GM23338 (cell line): ENCODE results near the gene GRIK2.

ENCODE experiments used
- CREB1 ChIP-seq: fragments of 250-450 bp; sonication (Bioruptor Pico); IDR thresholded peaks from 2 replicates; pipeline ENCODE4 v1.5.0; 2020; ENCODE audit warnings: low read depth, mild to moderate bottlenecking, moderate library complexity
- EZH2 ChIP-seq: fragments of 200-600 bp; sonication (generic); IDR thresholded peaks from one replicate; pipeline ENCODE4 v1.8.0; 2017; ENCODE audit warnings: antibody characterized with exemption, mild to moderate bottlenecking, low read depth; ENCODE audit not compliant: unreplicated experiment
- EZH2phosphoT487 ChIP-seq: fragments of 200-600 bp; sonication (generic); IDR thresholded peaks from one replicate; pipeline ENCODE4 v1.8.1; 2018; ENCODE audit warnings: antibody characterized with exemption; ENCODE audit not compliant: unreplicated experiment
- JUNB ChIP-seq: IDR thresholded peaks from one replicate; pipeline ENCODE4 v1.6.1; 2016; ENCODE audit warnings: antibody characterized with exemption; ENCODE audit not compliant: unreplicated experiment
- NANOG ChIP-seq: IDR thresholded peaks from 2 replicates; pipeline ENCODE4 v1.6.1; 2016; ENCODE audit warnings: antibody characterized with exemption, borderline replicate concordance
- POLR2AphosphoS5 ChIP-seq: IDR thresholded peaks from 2 replicates; pipeline ENCODE4 v1.6.1; 2016; ENCODE audit warnings: antibody characterized with exemption, low read depth
- STAT1 ChIP-seq: IDR thresholded peaks from one replicate; pipeline ENCODE4 v1.6.1; 2016; ENCODE audit warnings: antibody characterized with exemption; ENCODE audit not compliant: unreplicated experiment
- ZNF114 ChIP-seq: fragments of 250-450 bp; sonication (Bioruptor Pico); IDR thresholded peaks from 2 replicates; pipeline ENCODE4 v1.5.0; 2020; ENCODE audit warnings: mild to moderate bottlenecking, moderate library complexity
- TF ChIP-seq, protein P1 (sequence below), 2 experiments: fragments of 200-600 bp in 1 of 2; sonication (generic) in 1 of 2; conservative IDR thresholded peaks; 2 replicates each; pipeline versions ENCODE4 v1.5.1 to v1.6.1; 2016 to 2017; ENCODE audit warnings: antibody characterized with exemption in 2 of 2, low read depth in 2 of 2, mild to moderate bottlenecking in 2 of 2, moderate library complexity in 1 of 2
- TF ChIP-seq, protein P2 (sequence below): IDR thresholded peaks from one replicate; pipeline ENCODE4 v1.6.1; 2018; ENCODE audit warnings: antibody characterized with exemption; ENCODE audit not compliant: unreplicated experiment
- TF ChIP-seq, protein P3 (sequence below): IDR thresholded peaks from 2 replicates; pipeline ENCODE4 v1.6.1; 2016; ENCODE audit warnings: antibody characterized with exemption

DNA sequence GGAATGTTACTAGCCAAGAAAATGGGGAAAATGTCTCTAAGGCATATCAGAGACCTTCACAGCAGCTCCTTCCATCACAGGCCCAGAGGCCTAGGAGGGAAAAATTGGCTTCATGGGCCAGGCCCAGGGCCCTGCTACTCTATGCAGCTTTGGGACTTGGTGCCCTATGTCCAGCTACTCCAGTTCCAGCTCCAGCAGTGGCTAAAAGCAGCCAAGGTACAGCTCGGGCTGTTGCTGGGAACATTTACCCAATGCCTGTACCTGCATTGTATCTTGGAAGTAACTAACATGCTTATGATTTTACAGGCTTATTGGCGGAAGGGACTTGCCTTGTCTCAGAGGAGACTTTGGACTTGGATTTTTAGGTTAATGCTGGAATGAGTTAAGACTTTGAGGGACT lies 390.6 kb downstream of the GRIK2 start:
- TF ChIP-seq, protein P1, sequence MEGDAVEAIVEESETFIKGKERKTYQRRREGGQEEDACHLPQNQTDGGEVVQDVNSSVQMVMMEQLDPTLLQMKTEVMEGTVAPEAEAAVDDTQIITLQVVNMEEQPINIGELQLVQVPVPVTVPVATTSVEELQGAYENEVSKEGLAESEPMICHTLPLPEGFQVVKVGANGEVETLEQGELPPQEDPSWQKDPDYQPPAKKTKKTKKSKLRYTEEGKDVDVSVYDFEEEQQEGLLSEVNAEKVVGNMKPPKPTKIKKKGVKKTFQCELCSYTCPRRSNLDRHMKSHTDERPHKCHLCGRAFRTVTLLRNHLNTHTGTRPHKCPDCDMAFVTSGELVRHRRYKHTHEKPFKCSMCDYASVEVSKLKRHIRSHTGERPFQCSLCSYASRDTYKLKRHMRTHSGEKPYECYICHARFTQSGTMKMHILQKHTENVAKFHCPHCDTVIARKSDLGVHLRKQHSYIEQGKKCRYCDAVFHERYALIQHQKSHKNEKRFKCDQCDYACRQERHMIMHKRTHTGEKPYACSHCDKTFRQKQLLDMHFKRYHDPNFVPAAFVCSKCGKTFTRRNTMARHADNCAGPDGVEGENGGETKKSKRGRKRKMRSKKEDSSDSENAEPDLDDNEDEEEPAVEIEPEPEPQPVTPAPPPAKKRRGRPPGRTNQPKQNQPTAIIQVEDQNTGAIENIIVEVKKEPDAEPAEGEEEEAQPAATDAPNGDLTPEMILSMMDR (conservative IDR thresholded peaks at IDR 0.05; ENCODE audit: low read depth in 2 of 2), result no peak
- TF ChIP-seq, protein P2, sequence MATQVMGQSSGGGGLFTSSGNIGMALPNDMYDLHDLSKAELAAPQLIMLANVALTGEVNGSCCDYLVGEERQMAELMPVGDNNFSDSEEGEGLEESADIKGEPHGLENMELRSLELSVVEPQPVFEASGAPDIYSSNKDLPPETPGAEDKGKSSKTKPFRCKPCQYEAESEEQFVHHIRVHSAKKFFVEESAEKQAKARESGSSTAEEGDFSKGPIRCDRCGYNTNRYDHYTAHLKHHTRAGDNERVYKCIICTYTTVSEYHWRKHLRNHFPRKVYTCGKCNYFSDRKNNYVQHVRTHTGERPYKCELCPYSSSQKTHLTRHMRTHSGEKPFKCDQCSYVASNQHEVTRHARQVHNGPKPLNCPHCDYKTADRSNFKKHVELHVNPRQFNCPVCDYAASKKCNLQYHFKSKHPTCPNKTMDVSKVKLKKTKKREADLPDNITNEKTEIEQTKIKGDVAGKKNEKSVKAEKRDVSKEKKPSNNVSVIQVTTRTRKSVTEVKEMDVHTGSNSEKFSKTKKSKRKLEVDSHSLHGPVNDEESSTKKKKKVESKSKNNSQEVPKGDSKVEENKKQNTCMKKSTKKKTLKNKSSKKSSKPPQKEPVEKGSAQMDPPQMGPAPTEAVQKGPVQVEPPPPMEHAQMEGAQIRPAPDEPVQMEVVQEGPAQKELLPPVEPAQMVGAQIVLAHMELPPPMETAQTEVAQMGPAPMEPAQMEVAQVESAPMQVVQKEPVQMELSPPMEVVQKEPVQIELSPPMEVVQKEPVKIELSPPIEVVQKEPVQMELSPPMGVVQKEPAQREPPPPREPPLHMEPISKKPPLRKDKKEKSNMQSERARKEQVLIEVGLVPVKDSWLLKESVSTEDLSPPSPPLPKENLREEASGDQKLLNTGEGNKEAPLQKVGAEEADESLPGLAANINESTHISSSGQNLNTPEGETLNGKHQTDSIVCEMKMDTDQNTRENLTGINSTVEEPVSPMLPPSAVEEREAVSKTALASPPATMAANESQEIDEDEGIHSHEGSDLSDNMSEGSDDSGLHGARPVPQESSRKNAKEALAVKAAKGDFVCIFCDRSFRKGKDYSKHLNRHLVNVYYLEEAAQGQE, result no peak
- TF ChIP-seq JUNB (no peak), CREB1 (no peak), POLR2AphosphoS5 (no peak), EZH2 (no peak), EZH2phosphoT487 (no peak), NANOG (no peak), ZNF114 (no peak), STAT1 (no peak)
- TF ChIP-seq, protein P3, sequence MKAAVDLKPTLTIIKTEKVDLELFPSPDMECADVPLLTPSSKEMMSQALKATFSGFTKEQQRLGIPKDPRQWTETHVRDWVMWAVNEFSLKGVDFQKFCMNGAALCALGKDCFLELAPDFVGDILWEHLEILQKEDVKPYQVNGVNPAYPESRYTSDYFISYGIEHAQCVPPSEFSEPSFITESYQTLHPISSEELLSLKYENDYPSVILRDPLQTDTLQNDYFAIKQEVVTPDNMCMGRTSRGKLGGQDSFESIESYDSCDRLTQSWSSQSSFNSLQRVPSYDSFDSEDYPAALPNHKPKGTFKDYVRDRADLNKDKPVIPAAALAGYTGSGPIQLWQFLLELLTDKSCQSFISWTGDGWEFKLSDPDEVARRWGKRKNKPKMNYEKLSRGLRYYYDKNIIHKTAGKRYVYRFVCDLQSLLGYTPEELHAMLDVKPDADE, result no peak
